Fibroblast of pulmonary artery (primary cell): ENCODE data around the gene PAX1.

ENCODE experiments used
- DNase-seq: peaks from one replicate; pipeline ENCODE4 v3.0.0-alpha.2; 2010; ENCODE audit warnings: low read depth
- H3K4me3 ChIP-seq: replicated peaks from 2 replicates; pipeline ENCODE4 v1.5.1; 2011; ENCODE audit warnings: low read depth, mild to moderate bottlenecking, control low read depth, low read length, moderate library complexity
- CTCF ChIP-seq: IDR thresholded peaks from 2 replicates; pipeline ENCODE4 v1.5.1; 2011; ENCODE audit warnings: mild to moderate bottlenecking, control low read depth, low read length, inconsistent platforms; ENCODE audit errors: missing control alignments

PAX1 gene

DNA sequence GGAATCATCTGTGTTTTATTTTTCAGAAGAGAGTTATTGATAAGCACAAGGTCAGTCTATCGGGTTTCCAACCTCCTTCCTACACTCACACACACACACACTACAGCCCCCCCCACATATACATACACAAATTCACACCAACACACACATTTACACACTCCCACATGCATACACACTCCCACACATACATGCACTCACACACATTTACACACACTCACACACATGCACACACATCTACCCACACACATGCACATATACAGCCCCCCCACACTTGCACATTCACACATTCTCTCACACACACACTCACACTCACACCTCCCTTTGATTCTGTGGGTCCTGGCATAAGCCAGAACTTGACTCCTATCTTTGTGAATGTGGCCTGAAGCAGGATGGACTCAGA lies 34.5 kb upstream of the PAX1 start:
- DNase-seq, result no peak
- TF ChIP-seq CTCF, result no peak
- H3K4me3 ChIP-seq, result no peak overlapping the region

DNA sequence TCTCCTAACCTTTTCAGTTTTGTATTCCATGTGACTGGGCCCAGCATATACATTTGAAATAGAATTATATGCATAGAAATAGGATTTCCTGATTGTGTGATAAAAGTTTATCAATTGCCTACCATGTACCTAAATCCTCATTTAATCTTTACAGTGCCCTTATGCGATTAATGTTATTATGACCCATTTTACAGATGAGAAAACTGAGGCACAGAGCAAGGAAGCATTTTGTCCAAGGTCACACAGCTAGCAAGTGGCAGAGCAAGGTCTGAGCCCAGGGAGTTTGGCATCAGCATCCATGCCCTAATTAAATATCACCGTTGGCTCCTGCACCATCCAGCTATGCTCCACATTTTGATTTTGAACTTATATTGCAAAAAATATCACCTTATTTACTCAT lies 28.2 kb upstream of the PAX1 start:
- no peak overlapping the region for H3K4me3 ChIP-seq
- no peak for DNase-seq
- no peak for TF ChIP-seq CTCF

- DNase-seq, result no peak
- no peak overlapping the region for H3K4me3 ChIP-seq
- no peak for TF ChIP-seq CTCF
These were observed 27.7 kb upstream of the PAX1 start for GRCh38 chr20:21677781-21678180.

GRCh38 chr20:21681234-21681921 lies 24.1 kb upstream of the PAX1 start:
- DNase-seq, result no peak
- TF ChIP-seq CTCF, result no peak
- no peak overlapping the region for H3K4me3 ChIP-seq

GRCh38 chr20:21681922-21682318 lies 23.5 kb upstream of the PAX1 start:
- DNase-seq, result no peak
- H3K4me3 ChIP-seq, result no peak overlapping the region
- TF ChIP-seq CTCF, result no peak

DNA sequence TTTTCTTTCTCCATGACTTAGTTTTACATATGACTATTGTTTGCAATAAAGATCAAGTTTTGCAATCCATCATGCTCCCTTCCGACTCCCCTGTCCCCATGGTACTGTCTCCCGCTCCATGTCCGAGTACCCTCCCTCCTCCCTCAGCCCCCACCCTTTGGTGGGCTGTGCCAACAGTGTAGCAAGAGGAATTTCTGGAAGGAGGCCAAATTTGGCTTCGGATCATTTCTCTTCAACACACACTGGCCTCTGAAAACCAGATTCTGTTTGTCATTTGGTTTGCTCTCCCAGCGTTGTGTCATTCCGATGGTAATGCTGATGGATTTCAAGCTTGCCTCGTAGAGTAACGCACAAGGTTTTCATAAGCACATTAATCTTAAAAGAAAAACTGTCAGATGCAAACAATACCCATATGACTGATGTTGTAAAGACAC lies 22.9 kb upstream of the PAX1 start:
- no peak for DNase-seq
- TF ChIP-seq CTCF, result no peak
- no peak overlapping the region for H3K4me3 ChIP-seq

DNA sequence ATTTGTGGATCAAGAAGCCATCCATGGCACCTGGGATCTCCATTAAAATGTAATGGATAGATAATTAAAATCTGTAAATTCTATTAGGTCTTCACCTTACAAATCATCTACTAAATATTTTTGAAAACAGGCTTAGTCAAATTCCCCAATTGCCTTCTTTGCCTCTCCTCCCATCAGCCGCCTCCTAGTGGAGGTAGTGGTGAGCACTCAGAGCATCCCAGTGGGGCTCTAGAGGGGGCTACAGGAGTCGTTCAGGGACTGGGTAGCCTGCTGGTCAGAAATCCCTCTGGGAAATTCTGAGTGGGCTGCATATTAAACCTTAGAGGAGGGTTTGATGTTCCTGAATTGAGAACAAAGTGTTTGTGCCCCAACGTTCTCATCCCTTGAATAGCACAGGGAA lies 20.8 kb upstream of the PAX1 start:
- H3K4me3 ChIP-seq, result no peak overlapping the region
- no peak for DNase-seq
- no peak for TF ChIP-seq CTCF
